Activated CD4-positive, alpha-beta T cell treated with anti-CD3 and anti-CD28 coated beads for 4 hours (primary cell): ENCODE measurements around the gene PCDHGC4.

ENCODE experiments used
- DNase-seq, 2 donors: peaks; one replicate each; pipeline ENCODE4 v3.0.0-alpha.2; 2020

The PCDHGC4 gene

DNA sequence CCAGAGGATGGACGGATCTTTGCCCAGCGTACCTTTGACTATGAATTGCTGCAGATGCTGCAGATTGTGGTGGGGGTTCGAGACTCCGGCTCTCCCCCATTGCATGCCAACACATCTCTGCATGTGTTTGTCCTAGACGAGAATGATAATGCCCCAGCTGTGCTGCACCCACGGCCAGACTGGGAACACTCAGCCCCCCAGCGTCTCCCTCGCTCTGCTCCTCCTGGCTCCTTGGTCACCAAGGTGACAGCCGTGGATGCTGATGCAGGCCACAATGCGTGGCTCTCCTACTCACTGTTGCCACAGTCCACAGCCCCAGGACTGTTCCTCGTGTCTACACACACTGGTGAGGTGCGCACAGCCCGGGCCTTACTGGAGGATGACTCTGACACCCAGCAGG, 5.9 kb downstream of the PCDHGC4 start:
- no peak for DNase-seq

DNA sequence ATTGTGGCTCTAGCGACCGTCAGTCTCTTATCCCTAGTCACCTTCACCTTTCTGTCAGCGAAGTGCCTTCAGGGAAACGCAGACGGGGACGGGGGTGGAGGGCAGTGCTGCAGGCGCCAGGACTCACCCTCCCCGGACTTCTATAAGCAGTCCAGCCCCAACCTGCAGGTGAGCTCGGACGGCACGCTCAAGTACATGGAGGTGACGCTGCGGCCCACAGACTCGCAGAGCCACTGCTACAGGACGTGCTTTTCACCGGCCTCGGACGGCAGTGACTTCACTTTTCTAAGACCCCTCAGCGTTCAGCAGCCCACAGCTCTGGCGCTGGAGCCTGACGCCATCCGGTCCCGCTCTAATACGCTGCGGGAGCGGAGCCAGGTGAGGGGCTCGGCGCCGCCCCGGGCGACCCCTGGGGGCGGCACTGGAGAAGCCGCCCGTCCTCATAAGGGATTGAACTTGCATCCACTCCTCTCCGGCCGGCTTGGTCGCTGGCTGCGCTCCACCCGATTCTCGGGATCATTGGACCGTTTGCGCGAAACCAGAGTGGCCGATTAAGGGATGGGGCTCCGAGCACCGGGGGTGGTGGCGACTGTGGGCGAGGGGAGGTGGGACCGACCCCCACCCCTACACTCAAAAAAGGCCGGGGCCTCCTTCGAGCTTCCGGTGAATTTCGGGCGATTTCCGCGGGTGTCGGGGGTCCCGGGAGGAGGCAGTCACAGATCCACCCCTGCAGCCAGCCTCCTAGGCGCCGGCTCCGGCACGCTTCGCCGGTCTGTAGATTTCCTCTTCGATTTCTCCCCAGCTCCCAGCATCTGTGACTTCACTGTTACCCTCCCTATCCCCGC, 6.7 kb downstream of the PCDHGC4 start:
- no peak for DNase-seq

DNA sequence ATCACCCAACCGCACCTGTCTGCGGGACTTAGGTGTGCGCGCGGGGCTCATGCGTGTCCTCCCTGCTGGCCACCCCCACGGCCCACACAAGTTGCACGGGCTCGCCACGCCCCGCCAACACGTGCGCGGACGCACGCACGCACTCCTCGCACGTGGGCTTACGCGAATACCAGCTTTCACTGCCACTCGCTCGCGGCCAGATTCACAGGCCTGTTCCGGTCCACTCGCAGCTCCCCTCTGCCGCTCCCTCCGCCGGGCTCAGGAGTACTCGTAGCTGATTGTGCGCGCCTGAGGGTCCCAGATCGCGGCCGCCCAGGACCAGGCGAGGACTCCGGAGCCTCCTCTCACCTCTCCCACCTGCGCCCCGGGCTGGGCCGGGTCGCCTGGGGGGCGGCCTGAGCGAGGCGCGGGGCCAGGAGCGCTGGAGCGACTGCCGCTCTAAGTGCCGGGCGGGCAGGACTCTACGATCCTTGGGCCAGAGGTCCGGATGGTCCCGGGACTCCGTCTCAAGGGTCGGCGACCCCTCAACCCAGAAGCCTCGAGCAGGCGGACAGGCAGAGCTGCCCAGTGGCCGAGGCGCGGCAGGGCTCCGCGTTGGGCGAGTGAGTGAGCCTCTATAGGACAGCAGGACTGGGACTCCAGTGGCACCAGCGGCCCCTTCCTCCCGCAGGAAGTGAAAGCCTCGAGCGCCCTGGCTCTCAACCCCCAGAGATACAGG, 7.5 kb downstream of the PCDHGC4 start:
- peak; percentile 19 to 25 for DNase-seq

DNA sequence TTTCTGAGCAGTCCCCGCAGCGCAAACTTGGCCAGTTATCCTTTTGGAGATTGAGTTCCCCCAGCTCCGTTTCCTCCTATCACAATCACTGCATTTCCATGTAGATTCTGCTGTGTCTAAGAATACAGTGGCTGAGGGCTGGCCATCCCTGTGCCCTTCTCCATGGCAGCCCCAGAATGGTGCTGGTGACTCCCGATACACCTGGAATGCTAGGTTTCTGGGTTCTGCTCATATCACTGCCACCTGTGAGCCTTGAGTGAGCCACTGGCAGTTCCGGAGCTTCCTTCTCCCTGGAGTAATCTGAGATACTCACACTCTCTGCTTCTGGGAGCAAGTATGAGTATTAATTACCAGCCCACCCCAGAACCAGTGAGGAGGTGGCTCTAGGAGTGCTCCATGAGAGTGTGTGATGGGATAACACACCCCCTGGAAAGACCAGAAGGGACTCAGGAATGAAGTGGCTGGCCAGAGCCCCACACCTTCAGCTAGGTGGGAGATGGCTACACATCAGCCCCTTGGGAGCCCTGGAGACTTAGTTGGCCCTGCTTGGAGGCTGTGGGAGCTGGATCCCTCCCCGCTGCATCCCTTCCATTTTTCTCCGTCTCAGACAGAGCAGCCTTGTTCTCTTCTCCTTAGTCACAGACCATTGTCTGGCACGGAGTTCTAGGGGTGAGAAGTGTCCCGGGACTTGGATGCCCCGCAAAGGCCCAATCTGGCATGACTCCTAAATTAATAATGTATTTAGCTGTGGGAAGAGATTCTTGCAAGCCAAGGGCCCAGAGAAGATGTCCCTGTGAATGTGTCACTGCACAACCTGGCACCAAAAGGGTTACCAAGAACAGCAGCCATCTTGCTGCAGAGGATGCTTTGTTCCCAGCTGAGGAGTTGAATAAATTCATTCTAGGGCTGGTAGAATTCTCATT, 8.9 kb downstream of the PCDHGC4 start:
- no peak for DNase-seq

DNA sequence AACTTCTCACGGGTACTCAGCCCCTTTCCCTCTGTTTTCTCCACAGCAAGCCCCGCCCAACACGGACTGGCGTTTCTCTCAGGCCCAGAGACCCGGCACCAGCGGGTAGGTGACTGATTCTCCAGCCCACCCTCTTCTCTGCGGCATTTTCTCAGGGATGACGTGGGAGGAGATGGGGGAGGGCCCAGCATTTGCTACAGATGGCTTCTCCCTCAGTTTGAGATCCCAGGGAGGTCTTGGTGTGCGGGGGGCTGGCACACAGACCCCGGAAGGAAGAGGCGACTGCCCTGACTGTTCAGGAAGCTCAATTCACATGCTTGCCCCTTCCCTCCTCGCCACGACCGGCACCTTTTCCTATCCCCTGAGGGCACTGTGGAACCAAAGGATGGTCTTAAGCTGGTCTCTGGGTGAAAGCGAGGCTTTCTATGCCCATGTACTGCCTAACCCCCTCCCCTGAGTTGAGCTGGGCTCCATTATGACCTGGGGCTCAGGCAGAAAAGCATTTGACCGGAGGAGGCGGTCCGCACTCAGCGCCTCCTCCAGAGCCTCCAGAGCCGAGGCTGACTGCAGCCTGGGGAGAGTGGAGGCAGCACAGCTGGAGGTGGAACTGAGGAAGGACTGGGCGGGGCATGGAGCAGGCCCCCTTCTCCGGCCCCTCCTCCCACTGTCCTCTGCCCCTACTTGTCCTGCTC, 10.1 kb downstream of the PCDHGC4 start:
- no peak for DNase-seq

DNA sequence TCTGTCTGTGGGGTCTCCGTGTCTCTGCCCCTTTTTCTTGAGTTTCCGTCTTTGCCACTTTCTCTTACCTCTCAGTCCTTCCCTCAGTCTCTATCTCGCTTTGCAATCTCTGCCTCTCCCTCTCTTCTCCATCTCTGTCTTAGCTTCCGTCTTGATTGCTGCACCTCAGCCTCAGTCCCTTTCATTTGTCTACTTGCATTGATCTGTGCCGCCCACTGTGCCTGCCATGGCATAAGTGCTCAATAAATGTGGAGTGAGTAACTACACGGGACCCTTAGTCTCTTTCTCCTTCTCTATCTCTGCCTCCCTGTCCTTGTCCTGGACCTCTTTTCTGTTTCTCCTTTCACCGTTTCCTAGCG, 10.6 kb downstream of the PCDHGC4 start:
- no peak for DNase-seq

DNA sequence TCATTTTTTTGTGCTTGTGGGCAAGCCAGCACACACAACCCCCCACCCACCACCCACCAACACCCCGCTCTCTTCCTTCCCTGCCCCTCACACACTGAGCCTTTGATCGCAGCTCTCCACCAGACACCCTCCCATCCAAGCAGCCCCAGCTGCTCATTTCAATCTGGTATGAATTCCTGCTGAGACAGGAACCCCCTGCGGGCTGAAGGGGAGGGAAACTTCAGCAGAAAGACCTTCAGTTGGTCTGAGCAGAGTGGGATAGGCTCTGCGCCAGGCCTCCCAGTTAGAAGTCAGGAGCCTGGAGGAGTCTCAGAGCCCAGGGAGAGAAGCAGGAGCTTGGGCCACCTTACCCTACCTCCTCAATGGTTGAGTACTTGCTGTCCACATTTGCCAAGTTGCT, 11.2 kb downstream of the PCDHGC4 start:
- DNase-seq, result no peak

DNA sequence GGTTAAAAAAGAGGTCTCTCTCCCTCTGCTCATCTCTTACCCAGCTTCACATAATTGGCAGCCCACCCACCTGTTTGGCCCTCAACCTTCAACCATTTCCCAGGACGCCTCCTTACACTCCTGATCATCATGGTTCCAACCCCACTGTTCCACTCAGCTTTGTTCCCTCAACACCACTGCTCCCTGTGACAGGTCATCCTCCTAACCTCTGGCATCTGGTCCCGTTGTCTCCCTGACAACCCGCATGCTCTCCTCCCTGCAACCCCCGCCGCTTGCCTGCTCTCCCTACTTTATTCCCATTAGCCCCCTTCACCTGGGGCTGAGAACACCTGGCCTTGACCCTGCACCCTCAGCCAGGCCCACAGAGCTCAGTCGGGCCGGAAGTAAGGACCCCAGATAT, 16.9 kb downstream of the PCDHGC4 start:
- no peak for DNase-seq

DNA sequence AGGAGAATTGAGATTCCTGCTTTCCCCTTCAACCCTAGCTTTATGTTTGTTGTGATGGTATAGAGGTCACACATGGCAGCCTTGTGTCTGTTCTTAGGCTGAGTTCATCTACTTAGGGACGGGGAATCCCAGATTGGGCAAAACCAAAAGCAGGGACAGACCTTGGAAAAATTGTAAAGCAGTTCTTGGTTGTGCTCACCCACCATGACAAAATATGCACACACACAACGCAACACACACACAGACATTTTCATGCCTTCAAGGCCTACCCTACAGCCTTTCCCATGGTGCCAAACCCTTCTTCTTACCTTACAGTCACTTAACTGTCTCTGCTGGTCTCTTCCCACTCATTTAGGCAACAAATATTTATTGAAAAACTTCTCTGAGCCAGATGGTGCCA, 18.9 kb downstream of the PCDHGC4 start:
- no peak for DNase-seq

DNA sequence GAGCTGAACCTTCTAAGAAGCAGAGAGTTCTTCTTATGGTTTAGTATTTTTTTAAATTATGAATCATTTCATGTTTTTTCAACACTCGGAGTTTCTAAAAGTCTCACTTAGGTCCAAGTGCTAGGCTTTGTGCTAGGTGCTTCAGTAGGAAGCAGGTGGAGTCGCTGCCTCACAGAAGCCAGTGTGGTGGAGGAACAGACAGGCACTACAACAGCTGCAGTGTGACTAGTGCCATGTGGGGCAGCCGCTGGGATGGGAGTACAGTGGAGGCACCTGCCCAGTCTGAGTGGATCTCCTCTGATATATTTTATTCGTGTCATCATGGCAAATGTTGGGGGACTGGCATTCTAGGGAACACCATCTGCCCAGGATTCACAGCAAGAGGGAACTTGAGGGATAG, 19.4 kb downstream of the PCDHGC4 start:
- no peak for DNase-seq

DNA sequence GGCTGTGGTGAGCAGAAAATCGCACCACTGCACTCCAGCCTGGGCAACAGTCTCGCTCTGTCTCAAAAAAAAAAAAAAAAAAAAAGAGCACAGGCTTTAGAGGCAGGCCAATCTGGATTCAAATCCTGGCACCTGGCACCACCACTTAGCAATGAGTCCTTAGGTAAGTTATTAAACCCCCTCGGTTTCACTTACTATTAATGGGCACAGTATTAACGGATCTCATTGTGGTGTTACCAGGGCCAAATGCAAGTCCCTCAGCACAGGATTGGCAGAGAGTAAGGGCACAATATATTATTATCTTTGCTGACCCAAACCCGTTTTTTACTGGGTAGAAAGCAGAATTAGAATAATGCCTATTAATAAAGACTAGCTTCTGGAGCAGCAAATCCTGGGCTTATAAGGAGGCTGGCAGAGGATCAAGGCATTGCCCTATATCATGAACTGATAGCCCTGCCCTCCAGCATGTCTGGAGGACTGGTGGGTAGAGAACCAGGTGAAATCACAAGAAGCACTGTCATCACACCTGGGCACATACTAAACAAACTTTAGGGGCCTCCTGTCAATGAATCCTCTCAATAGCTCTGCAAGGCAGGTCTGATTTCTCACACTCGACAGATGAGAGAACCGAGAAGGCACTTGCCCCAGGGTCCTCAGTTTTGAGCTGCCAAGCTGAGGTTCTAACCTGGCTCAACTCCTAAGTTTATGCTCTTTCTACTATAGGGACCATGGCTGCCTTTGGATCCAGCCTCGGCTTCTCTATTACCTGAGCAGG, 21.7 kb downstream of the PCDHGC4 start:
- no peak for DNase-seq

DNA sequence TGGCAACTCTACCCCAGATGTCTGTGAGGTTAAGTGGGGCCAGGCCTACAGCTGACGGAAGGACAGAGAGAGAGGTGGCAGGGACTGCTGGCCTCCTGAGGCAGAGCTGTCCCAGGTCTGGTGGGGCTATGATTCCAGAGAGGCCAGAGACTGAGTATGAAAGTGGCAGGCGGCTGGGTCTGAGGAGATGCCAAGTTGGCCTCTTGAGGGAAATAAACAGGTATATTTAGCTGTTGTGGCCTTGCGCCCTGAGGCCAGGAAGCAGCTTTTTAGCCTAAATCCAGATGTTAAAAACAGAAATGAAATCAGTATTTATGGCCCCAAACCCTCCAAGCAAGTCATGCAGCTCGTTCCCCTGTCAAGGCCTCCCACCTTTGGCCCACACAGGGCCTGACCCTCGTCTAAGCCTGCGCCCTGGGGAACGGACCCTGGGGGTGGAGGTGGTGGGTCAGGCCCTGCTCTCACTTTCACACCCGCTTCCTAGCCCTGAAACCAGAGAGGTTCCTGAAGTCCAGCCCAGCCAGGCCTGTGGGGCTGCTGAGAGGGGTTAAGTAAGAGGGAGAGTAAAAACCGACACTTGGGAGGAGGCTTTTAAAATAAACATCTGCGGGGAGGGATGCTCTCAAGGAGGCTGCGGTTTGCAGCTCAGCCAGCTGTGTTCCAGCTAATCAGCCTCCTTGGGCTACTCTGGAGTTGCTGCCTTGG, 22.7 kb downstream of the PCDHGC4 start:
- no peak for DNase-seq

DNA sequence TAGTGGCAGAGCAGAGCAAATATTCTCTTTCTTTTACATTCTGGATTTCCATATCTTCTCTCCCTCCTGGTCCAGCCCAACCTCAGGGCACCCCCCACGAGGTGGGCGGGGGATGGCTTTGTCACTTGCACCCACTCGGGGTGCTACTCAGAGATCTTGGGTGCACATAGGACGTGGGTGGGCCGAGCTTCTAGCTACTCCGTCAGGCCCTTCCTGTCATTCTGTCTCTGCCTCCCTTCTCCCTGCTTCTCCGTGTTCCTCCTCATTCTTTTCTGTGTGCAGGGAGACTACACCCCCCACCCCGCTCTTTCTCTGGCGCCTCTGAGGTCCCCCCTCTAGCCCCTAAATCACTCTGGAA, 23.6 kb downstream of the PCDHGC4 start:
- DNase-seq, result no peak

DNA sequence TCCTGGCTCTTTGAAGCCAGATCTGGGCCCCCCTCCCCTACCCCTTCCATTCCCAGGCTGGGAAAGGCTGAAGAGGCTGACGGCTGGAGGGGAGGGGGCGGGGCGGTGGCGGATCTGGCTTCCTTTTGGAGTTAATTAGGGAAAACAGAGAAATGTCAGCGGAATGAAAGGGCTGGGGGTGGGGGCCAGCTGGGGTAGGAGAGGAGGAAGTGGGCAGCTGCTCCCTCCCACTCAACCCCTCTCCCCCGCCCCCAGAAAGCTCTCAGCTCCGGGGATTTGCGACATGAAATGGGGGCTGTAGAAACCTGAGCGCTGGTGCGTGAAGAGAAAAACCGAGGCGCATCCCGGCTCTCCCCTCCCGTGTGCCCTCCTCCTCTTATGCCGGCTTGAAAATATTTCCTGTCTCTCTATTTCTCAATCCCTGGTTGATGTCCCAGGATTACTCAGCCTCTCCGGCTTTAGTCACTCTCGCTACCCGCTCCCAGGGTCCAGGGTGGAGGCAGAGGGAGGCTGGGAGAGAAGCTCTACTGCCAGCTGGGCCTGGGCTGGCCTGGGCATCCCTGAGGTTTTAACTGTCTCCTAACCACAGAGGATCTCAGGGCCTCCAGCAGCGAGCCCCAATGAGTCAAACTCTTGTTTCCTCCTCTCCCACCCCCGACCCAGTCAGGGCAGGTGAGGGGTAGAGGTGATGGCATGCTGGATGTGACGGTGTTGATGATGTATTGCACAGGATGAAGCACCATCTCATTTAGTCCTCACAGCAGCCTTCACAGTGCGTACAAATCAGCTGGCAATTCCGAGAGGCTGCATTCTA, 24.2 kb downstream of the PCDHGC4 start:
- no peak for DNase-seq

DNA sequence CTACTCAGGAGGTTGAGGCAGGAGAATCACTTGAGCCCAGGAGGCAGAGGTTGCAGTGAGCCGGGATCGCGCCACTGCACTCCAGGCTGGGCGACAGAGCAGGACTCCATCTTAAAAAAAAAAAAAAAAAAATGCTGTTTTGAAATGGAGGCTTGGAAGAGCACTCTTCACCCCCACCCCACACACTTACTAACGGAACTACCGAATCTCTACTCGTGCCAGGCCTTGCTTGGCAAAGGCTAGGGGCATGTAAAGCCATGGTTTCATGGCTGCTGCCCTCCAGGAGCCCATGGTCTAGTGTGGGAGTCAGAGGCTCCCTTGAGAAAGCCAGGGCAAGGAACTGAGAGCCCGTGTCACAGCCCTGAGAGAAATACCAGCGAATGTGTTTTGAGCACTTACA, 25.3 kb downstream of the PCDHGC4 start:
- DNase-seq, result no peak

DNA sequence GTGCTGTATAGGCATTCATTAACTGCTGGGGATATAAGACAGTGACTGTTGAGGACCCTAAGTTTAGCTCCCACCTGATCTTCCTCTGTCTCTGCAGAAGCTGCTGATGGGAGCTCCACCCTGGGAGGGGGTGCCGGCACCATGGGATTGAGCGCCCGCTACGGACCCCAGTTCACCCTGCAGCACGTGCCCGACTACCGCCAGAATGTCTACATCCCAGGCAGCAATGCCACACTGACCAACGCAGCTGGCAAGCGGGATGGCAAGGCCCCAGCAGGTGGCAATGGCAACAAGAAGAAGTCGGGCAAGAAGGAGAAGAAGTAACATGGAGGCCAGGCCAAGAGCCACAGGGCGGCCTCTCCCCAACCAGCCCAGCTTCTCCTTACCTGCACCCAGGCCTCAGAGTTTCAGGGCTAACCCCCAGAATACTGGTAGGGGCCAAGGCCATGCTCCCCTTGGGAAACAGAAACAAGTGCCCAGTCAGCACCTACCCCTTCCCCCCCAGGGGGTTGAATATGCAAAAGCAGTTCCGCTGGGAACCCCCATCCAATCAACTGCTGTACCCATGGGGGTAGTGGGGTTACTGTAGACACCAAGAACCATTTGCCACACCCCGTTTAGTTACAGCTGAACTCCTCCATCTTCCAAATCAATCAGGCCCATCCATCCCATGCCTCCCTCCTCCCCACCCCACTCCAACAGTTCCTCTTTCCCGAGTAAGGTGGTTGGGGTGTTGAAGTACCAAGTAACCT, 26.2 kb downstream of the PCDHGC4 start:
- DNase-seq, result no peak

DNA sequence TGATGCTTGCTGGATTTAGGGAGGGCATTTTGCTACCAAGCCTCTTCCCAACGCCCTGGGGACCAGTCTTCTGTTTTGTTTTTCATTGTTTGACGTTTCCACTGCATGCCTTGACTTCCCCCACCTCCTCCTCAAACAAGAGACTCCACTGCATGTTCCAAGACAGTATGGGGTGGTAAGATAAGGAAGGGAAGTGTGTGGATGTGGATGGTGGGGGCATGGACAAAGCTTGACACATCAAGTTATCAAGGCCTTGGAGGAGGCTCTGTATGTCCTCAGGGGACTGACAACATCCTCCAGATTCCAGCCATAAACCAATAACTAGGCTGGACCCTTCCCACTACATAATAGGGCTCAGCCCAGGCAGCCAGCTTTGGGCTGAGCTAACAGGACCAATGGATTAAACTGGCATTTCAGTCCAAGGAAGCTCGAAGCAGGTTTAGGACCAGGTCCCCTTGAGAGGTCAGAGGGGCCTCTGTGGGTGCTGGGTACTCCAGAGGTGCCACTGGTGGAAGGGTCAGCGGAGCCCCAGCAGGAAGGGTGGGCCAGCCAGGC, 27.0 kb downstream of the PCDHGC4 start:
- no peak for DNase-seq

DNA sequence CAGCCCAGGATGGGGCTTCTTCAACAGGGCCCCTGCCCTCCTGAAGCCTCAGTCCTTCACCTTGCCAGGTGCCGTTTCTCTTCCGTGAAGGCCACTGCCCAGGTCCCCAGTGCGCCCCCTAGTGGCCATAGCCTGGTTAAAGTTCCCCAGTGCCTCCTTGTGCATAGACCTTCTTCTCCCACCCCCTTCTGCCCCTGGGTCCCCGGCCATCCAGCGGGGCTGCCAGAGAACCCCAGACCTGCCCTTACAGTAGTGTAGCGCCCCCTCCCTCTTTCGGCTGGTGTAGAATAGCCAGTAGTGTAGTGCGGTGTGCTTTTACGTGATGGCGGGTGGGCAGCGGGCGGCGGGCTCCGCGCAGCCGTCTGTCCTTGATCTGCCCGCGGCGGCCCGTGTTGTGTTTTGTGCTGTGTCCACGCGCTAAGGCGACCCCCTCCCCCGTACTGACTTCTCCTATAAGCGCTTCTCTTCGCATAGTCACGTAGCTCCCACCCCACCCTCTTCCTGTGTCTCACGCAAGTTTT, 27.6 kb downstream of the PCDHGC4 start:
- DNase-seq, result peak; percentile 84 to 87
